H1 (cell line): ENCODE data around the gene FAM120B.

ENCODE experiments used
- ATF2 ChIP-seq: IDR thresholded peaks from 2 replicates; pipeline ENCODE4 v1.6.1; 2012; ENCODE audit warnings: low read length, inconsistent platforms
- CTCF ChIP-seq, 3 experiments: IDR thresholded peaks; 1 replicate in 2 of 3; 2 replicates in 1 of 3; pipeline versions ENCODE4 v1.5.1 to v1.6.1; 2011; ENCODE audit warnings: low read length in 3 of 3, mild to moderate bottlenecking in 3 of 3, inconsistent platforms in 2 of 3, low read depth in 1 of 3, moderate library complexity in 1 of 3; ENCODE audit not compliant: insufficient read depth in 1 of 3; ENCODE audit errors: control extremely low read depth in 1 of 3
- EZH2 ChIP-seq: fragments of 200-600 bp; sonication (generic); IDR thresholded peaks from 2 replicates; pipeline ENCODE4 v1.7.1; 2012; ENCODE audit warnings: low read depth, mild to moderate bottlenecking, moderate library complexity, low read length, inconsistent platforms; ENCODE audit not compliant: severe bottlenecking
- POLR2A ChIP-seq, 2 experiments: IDR thresholded peaks; 1 replicate in 1 of 2; 2 replicates in 1 of 2; pipeline ENCODE4 v1.6.1; 2011; ENCODE audit warnings: low read depth in 2 of 2, low read length in 2 of 2, mild to moderate bottlenecking in 2 of 2; ENCODE audit errors: control extremely low read depth in 1 of 2
- RAD21 ChIP-seq, 2 experiments: IDR thresholded peaks in 1 of 2; conservative IDR thresholded peaks in 1 of 2; 2 replicates each; pipeline ENCODE4 v1.6.1; 2011; ENCODE audit warnings: low read depth in 2 of 2, low read length in 2 of 2, improper control_type of control experiment in 1 of 2, inconsistent platforms in 1 of 2, mild to moderate bottlenecking in 1 of 2, moderate library complexity in 1 of 2
- USF2 ChIP-seq: IDR thresholded peaks from 2 replicates; pipeline ENCODE4 v1.6.1; 2011; ENCODE audit warnings: low read length, improper control_type of control experiment
- YY1 ChIP-seq: IDR thresholded peaks from 2 replicates; pipeline ENCODE4 v1.6.1; 2011; ENCODE audit warnings: low read depth, mild to moderate bottlenecking, low read length

- no peak for TF ChIP-seq USF2
- TF ChIP-seq RAD21 (IDR thresholded peaks at IDR 0.05 in 1 of 2, conservative IDR thresholded peaks at IDR 0.05 in 1 of 2; ENCODE audit: low read depth in 2 of 2, low read length in 2 of 2): no peak
- no peak for TF ChIP-seq CTCF (IDR thresholded peaks at IDR 0.05; ENCODE audit: control extremely low read depth in 1 of 3, insufficient read depth in 1 of 3, low read depth in 1 of 3, low read length in 3 of 3)
- no peak for TF ChIP-seq EZH2
- TF ChIP-seq YY1: no peak
- no peak for TF ChIP-seq POLR2A (IDR thresholded peaks at IDR 0.05; ENCODE audit: control extremely low read depth in 1 of 2, low read depth in 2 of 2, low read length in 2 of 2)
- no peak for TF ChIP-seq ATF2
These were observed 14.5 kb upstream of the FAM120B start for GRCh38 chr6:170292111-170292406.
